RWPE2 (cell line): ENCODE measurements around the gene SMIM34.
A peak's percentile ranks its signal among the peaks of the same experiment; 100 is the strongest.
"Not testable (repeated sequence)": the region's sequence is repeated elsewhere in the genome, so short reads cannot be mapped to it uniquely, and the experiment has no call there.

Experiments
- ATAC-seq: fragments of 200-7000 bp; cut with Tn5 transposase; 3 replicates; pipeline ENCODE4 v1.9.1; 2021; ENCODE audit warnings: low read depth
- DNase-seq: peaks from one replicate; pipeline ENCODE4 v3.0.0-alpha.2; 2020; ENCODE audit warnings: low spot score
- H3K27ac ChIP-seq: fragments of 450-650 bp; 2 replicates; pipeline ENCODE4 v1.5.1; 2017; ENCODE audit warnings: mild to moderate bottlenecking; ENCODE audit not compliant: poor library complexity, severe bottlenecking
- H3K27me3 ChIP-seq: fragments of 250-450 bp; sonication (Bioruptor Pico); 2 replicates; pipeline ENCODE4 v1.5.1; 2021; ENCODE audit warnings: mild to moderate bottlenecking, moderate library complexity; ENCODE audit not compliant: insufficient read depth, poor library complexity, severe bottlenecking
- H3K36me3 ChIP-seq: fragments of 250-450 bp; sonication (Bioruptor Pico); 2 replicates; pipeline ENCODE4 v1.5.1; 2020; ENCODE audit warnings: low read depth, mild to moderate bottlenecking, moderate library complexity
- H3K4me1 ChIP-seq: fragments of 250-450 bp; sonication (Bioruptor Pico); 2 replicates; pipeline ENCODE4 v1.5.1; 2021; ENCODE audit warnings: mild to moderate bottlenecking, moderate library complexity; ENCODE audit not compliant: insufficient read depth, poor library complexity, severe bottlenecking
- H3K4me3 ChIP-seq: fragments of 250-450 bp; sonication (Bioruptor Pico); 2 replicates; pipeline ENCODE4 v1.5.1; 2021; ENCODE audit warnings: mild to moderate bottlenecking, moderate library complexity; ENCODE audit not compliant: severe bottlenecking
- H3K9me3 ChIP-seq: fragments of 250-450 bp; sonication (Bioruptor Pico); 2 replicates; pipeline ENCODE4 v1.5.1; 2021; ENCODE audit warnings: mild to moderate bottlenecking, moderate library complexity; ENCODE audit not compliant: severe bottlenecking

Gene SMIM34

GRCh38 chr21:34423805-34424204 is at the start of gene SMIM34:
Gene SMIM34, minus strand, starts transcription at chr21:34423951. Its CDS starts 112 bp downstream, at chr21:34423839.
- ATAC-seq, H3K27me3 ChIP-seq, DNase-seq, H3K4me3 ChIP-seq, H3K4me1 ChIP-seq, H3K36me3 ChIP-seq, H3K9me3 ChIP-seq, H3K27ac ChIP-seq: not testable (repeated sequence)

GRCh38 chr21:34467333-34467732 is 43.6 kb upstream of the SMIM34 start:
- H3K27me3 ChIP-seq, ATAC-seq, H3K4me1 ChIP-seq, H3K27ac ChIP-seq, H3K9me3 ChIP-seq, DNase-seq, H3K36me3 ChIP-seq, H3K4me3 ChIP-seq: not testable (repeated sequence)

- H3K27me3 ChIP-seq, DNase-seq, H3K4me1 ChIP-seq, H3K27ac ChIP-seq, H3K4me3 ChIP-seq, H3K36me3 ChIP-seq, H3K9me3 ChIP-seq: not testable (repeated sequence)
- ATAC-seq = peak; percentile 63
Observed at GRCh38 chr21:34459426-34459825, 35.7 kb upstream of the SMIM34 start.

GRCh38 chr21:34458266-34458665 is 34.5 kb upstream of the SMIM34 start:
- H3K27me3 ChIP-seq, H3K27ac ChIP-seq, H3K4me3 ChIP-seq, H3K4me1 ChIP-seq, DNase-seq, H3K36me3 ChIP-seq, H3K9me3 ChIP-seq, ATAC-seq: not testable (repeated sequence)

GRCh38 chr21:34456180-34456579 is 32.4 kb upstream of the SMIM34 start:
- DNase-seq, H3K4me1 ChIP-seq, H3K27me3 ChIP-seq, H3K9me3 ChIP-seq, H3K27ac ChIP-seq, H3K4me3 ChIP-seq, H3K36me3 ChIP-seq: not testable (repeated sequence)
- peak; percentile 91 for ATAC-seq

GRCh38 chr21:34455628-34456027 is 31.9 kb upstream of the SMIM34 start:
- not testable (repeated sequence) for H3K4me1 ChIP-seq, H3K27me3 ChIP-seq, H3K27ac ChIP-seq, H3K36me3 ChIP-seq, DNase-seq, ATAC-seq, H3K9me3 ChIP-seq, H3K4me3 ChIP-seq

- H3K27me3 ChIP-seq, H3K9me3 ChIP-seq, H3K36me3 ChIP-seq, DNase-seq, ATAC-seq, H3K4me3 ChIP-seq, H3K4me1 ChIP-seq, H3K27ac ChIP-seq: not testable (repeated sequence)
Observed at GRCh38 chr21:34447018-34447417, 23.3 kb upstream of the SMIM34 start.

GRCh38 chr21:34443486-34443885 is 19.7 kb upstream of the SMIM34 start:
- not testable (repeated sequence) for H3K4me1 ChIP-seq, H3K4me3 ChIP-seq, H3K27me3 ChIP-seq, H3K9me3 ChIP-seq, DNase-seq, H3K36me3 ChIP-seq, H3K27ac ChIP-seq
- ATAC-seq = peak; percentile 49; the same call in 1 of the 3 replicates

- peak; percentile 59; the same call in 1 of the 3 replicates for ATAC-seq
- not testable (repeated sequence) for H3K9me3 ChIP-seq, H3K4me3 ChIP-seq, H3K27ac ChIP-seq, DNase-seq, H3K36me3 ChIP-seq, H3K27me3 ChIP-seq, H3K4me1 ChIP-seq
Observed at GRCh38 chr21:34429710-34430109, 6.0 kb upstream of the SMIM34 start.

- DNase-seq, H3K36me3 ChIP-seq, H3K27ac ChIP-seq, H3K27me3 ChIP-seq, H3K4me1 ChIP-seq, H3K4me3 ChIP-seq, ATAC-seq, H3K9me3 ChIP-seq: not testable (repeated sequence)
Observed at GRCh38 chr21:34428441-34428840, 4.7 kb upstream of the SMIM34 start.

- H3K27ac ChIP-seq, H3K4me1 ChIP-seq, H3K4me3 ChIP-seq, H3K9me3 ChIP-seq, DNase-seq, H3K27me3 ChIP-seq, ATAC-seq, H3K36me3 ChIP-seq: not testable (repeated sequence)
Observed at GRCh38 chr21:34427339-34427738, 3.6 kb upstream of the SMIM34 start.

GRCh38 chr21:34417448-34418077 is 6.2 kb downstream of the SMIM34 start:
- not testable (repeated sequence) for H3K36me3 ChIP-seq, H3K9me3 ChIP-seq, H3K4me1 ChIP-seq, H3K27ac ChIP-seq, H3K4me3 ChIP-seq, DNase-seq, H3K27me3 ChIP-seq, ATAC-seq
